GM12878 (cell line): ENCODE results near the gene RNF223. TPM values are rescaled to one million over a fixed set of nuclear protein-coding genes. Genes with fewer than 3 reads are reported as not detected.
A peak's percentile ranks its signal among the peaks of the same experiment; 100 is the strongest.
"Not testable (repeated sequence)": the region's sequence is repeated elsewhere in the genome, so short reads cannot be mapped to it uniquely, and the experiment has no call there.

Source experiments
- ATAC-seq: fragments of 200-7000 bp; cut with Tn5 transposase; 3 replicates; pipeline ENCODE4 v1.9.1; 2020; ENCODE audit warnings: mild to moderate bottlenecking, moderate library complexity
- BruUV-seq: library from RNA; stranded (reverse); fragments of 400-500 nt; replicated peaks from 2 replicates; lab custom pipeline; 2021; lab: Mats Ljungman, UMichigan
- CTCF ChIA-PET: fragments of 300-600 bp; sonication (Branson Sonifier 250); formaldehyde crosslinking; extraction: SDS; loops from one replicate; lab custom pipeline; 2021; ENCODE audit warnings: inconsistent platforms; lab: Yijun Ruan, JAX
- POLR2A ChIA-PET: fragments of 350-600 bp; formaldehyde crosslinking; extraction: SDS; loops from one replicate; lab custom pipeline; 2021; ENCODE audit warnings: inconsistent platforms; lab: Charles Lee
- RAD21 ChIA-PET: fragments of 300-600 bp; sonication (Branson Sonifier 250); formaldehyde crosslinking; loops from one replicate; lab custom pipeline; 2023; ENCODE audit warnings: antibody characterized with exemption; ENCODE audit not compliant: unreplicated experiment; lab: Charles Lee
- SMC1A ChIA-PET: fragments of 300-600 bp; sonication (Branson Sonifier 250); formaldehyde crosslinking; loops from one replicate; lab custom pipeline; 2023; ENCODE audit not compliant: unreplicated experiment, uncharacterized antibody; lab: Charles Lee
- DNase-seq: peaks from one replicate; pipeline ENCODE4 v3.0.0-alpha.2; 2011; ENCODE audit warnings: low read depth, low spot score
- FAIRE-seq: peaks from 3 replicates; lab custom pipeline; 2011; peaks lifted over from hg19 to GRCh38; lab: Jason Lieb, UNC
- H2AFZ ChIP-seq: 2 replicates; pipeline ENCODE4 v1.6.0; 2011; ENCODE audit warnings: low read depth, low read length, control low read depth; ENCODE audit not compliant: control insufficient read depth
- H3K27ac ChIP-seq: 2 replicates; pipeline ENCODE4 v1.5.1; 2011; ENCODE audit warnings: control low read depth; ENCODE audit not compliant: control insufficient read depth, insufficient read depth
- H3K27me3 ChIP-seq, 2 experiments: replicated peaks in 1 of 2; 2 replicates each; pipeline versions ENCODE4 v1.6.0 to v1.6.1; 2011; ENCODE audit warnings: low read length in 1 of 2; ENCODE audit not compliant: control insufficient read depth in 2 of 2, insufficient read depth in 2 of 2
- H3K36me3 ChIP-seq, 2 experiments: 2 replicates each; pipeline ENCODE4 v1.5.1; 2011; ENCODE audit warnings: low read length in 1 of 2; ENCODE audit not compliant: control insufficient read depth in 2 of 2, insufficient read depth in 2 of 2
- H3K4me1 ChIP-seq: 2 replicates; pipeline ENCODE4 v1.6.1; 2011; ENCODE audit warnings: mild to moderate bottlenecking, low read length, moderate library complexity, mixed read lengths; ENCODE audit not compliant: control insufficient read depth, insufficient read depth
- H3K4me2 ChIP-seq: 2 replicates; pipeline ENCODE4 v1.6.0; 2011; ENCODE audit warnings: control low read depth; ENCODE audit not compliant: control insufficient read depth, insufficient read depth
- H3K4me3 ChIP-seq: fragments of 200-600 bp; sonication (generic); 2 replicates; pipeline ENCODE4 v1.5.1; 2016
- H3K79me2 ChIP-seq: 2 replicates; pipeline ENCODE4 v1.6.0; 2011; ENCODE audit warnings: low read length; ENCODE audit not compliant: control insufficient read depth, insufficient read depth
- H3K9ac ChIP-seq: 2 replicates; pipeline ENCODE4 v1.8.0; 2011; ENCODE audit warnings: low read length, control low read depth, mixed read lengths; ENCODE audit not compliant: control insufficient read depth, insufficient read depth
- H3K9me3 ChIP-seq: replicated peaks from 3 replicates; pipeline ENCODE4 v1.5.1; 2011; ENCODE audit warnings: mild to moderate bottlenecking, low read length; ENCODE audit not compliant: control insufficient read depth, insufficient read depth
- H4K20me1 ChIP-seq: 2 replicates; pipeline ENCODE4 v1.6.0; 2011; ENCODE audit not compliant: control insufficient read depth, insufficient read depth
- CHD1 ChIP-seq: IDR thresholded peaks from 2 replicates; pipeline ENCODE4 v1.6.1; 2012; ENCODE audit warnings: low read depth, low read length, improper control_type of control experiment
- FOXM1 ChIP-seq: IDR thresholded peaks from 2 replicates; pipeline ENCODE4 v1.6.1; 2012; ENCODE audit warnings: low read depth, mild to moderate bottlenecking, inconsistent platforms, low read length, moderate library complexity
- IRF4 ChIP-seq: IDR thresholded peaks from 2 replicates; pipeline ENCODE4 v1.6.1; 2011; ENCODE audit warnings: low read depth, low read length
- NFYB ChIP-seq: IDR thresholded peaks from 2 replicates; pipeline ENCODE4 v1.6.1; 2011; ENCODE audit warnings: low read depth, mild to moderate bottlenecking, low read length, improper control_type of control experiment, moderate library complexity; ENCODE audit not compliant: insufficient read depth
- RAD51 ChIP-seq: fragments of 450-650 bp; IDR thresholded peaks from 2 replicates; pipeline ENCODE4 v1.6.1; 2016; ENCODE audit warnings: moderate library complexity, mild to moderate bottlenecking, inconsistent platforms
- YBX1 ChIP-seq: fragments of 450-650 bp; IDR thresholded peaks from 2 replicates; pipeline ENCODE4 v1.6.1; 2016; ENCODE audit warnings: antibody characterized with exemption
- WGBS: methylation state at CpG from one replicate; pipeline ENCODE4 v1.1.6; 2016; ENCODE audit warnings: low lambda C conversion rate; ENCODE audit not compliant: insufficient replicate concordance, insufficient coverage; ENCODE audit errors: missing lambda C conversion rate; 5-methylcytosine and 5-hydroxymethylcytosine counted together
- in situ Hi-C: fragments of 300-500 bp; cut with MboI; formaldehyde crosslinking; loops from 9 replicates; pipeline ENCODE4 v1.14.3; 2018; ENCODE audit warnings: mixed read lengths
- intact Hi-C: fragments of 100-400 bp; cut with micrococcal nuclease; formaldehyde crosslinking; loops from one replicate; pipeline ENCODE4 v1.14.2; 2022; ENCODE audit not compliant: unreplicated experiment
- polyA plus RNA-seq, 11 experiments: library from polyadenylated mRNA; depleted of rRNA in 4 of 11; unstranded in 6 of 11; stranded (reverse) in 5 of 11; fragments of >200 nt; fragmentation: Nextera tagmentation in 4 of 11; fragmentation: Illumina TruSeq in 1 of 11; extraction: Ambion mirVana in 4 of 11; extraction: Trizol in 1 of 11; gene quantifications; 1 replicate in 1 of 11; 2 replicates in 10 of 11; pipeline versions ENCODE4 v1.2.1 to v1.2.3, GENCODE V29; 2011 to 2016; ENCODE audit warnings: inconsistent platforms in 2 of 11, missing spikeins in 2 of 11, low read depth in 1 of 11
- total RNA-seq, 4 experiments: library from RNA; depleted of rRNA in 3 of 4; stranded (reverse); fragments of >200 nt in 3 of 4; fragmentation: Illumina TruSeq in 1 of 4; extraction: Trizol in 1 of 4; gene quantifications; 2 replicates each; pipeline versions ENCODE4 v1.2.1 to v1.2.3, GENCODE V29; 2013 to 2021
- TF ChIP-seq, protein P1 (sequence below): fragments of 450-650 bp; IDR thresholded peaks from 2 replicates; pipeline ENCODE4 v1.6.1; 2016; ENCODE audit warnings: mild to moderate bottlenecking, moderate library complexity, borderline replicate concordance

RNF223 gene
- total and polyA plus RNA-seq, 10 of the 15 experiments (the other 5 are each of a cell fraction or from before 2014, with no cell fraction given): 0.06 TPM; not detected in 9

DNA sequence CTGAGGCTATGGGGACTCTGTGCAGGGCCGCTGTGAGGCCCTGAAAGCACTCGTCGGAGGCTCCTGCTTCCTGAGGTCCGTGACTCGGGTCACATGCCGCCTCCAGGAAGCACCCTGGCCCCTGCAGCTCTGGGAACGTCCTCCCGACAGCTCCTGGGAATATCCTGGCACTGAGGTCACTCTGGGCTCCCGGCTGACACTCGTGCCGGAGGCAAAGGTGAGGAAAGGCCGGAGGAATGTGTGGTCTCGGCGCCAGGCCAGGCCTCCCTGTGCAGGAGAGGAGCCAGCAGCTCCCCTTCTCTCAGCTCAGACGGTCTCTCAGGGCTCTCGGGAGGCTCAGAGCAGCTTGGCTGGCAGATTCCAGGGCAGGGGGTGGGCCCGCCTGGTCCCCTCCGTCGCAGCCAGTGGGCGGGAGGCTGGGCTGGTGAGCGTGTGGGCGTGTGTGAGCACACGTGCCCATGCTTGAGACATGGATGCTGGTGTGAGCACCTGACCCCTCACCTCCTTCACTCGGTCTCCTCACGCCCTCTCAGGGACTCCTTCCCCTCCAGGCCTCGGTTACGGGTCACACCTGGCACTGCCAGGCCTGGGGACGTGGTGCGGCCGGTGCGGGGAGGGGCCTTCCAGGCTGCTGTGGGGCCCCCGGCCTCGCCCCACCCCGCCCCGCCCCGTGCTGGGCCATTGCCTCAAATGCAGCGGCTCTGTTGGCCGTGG is 5.5 kb upstream of the RNF223 start (continued):
- TF ChIP-seq YBX1: no peak
- TF ChIP-seq RAD51: peak; percentile 30

DNA sequence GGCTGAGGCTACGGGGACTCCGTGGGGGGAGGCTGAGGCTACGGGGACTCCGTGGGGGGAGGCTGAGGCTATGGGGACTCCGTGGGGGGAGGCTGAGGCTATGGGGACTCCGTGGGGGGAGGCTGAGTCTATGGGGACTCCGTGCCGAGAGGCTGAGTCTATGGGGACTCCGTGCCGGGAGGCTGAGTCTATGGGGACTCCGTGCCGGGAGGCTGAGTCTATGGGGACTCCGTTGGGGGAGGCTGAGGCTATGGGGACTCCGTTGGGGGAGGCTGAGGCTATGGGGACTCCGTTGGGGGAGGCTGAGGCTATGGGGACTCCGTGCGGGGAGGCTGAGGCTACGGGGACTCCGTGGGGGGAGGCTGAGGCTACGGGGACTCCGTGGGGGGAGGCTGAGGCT is 3.3 kb upstream of the RNF223 start:
- H3K36me3 ChIP-seq, H3K9me3 ChIP-seq, in situ Hi-C loops, H3K4me2 ChIP-seq, H3K27ac ChIP-seq, FAIRE-seq, POLR2A ChIA-PET, DNase-seq, CTCF ChIA-PET, H3K27me3 ChIP-seq, SMC1A ChIA-PET, H3K79me2 ChIP-seq, RAD21 ChIA-PET, intact Hi-C loops, BruUV-seq, H3K9ac ChIP-seq, ATAC-seq, H2AFZ ChIP-seq, H4K20me1 ChIP-seq, H3K4me3 ChIP-seq: not testable (repeated sequence)
- WGBS: 40% methylated on average over 1 of the region's 21 CpGs
- peaks cover 10% of the 10 kb centered on the region for H3K4me1 ChIP-seq

DNA sequence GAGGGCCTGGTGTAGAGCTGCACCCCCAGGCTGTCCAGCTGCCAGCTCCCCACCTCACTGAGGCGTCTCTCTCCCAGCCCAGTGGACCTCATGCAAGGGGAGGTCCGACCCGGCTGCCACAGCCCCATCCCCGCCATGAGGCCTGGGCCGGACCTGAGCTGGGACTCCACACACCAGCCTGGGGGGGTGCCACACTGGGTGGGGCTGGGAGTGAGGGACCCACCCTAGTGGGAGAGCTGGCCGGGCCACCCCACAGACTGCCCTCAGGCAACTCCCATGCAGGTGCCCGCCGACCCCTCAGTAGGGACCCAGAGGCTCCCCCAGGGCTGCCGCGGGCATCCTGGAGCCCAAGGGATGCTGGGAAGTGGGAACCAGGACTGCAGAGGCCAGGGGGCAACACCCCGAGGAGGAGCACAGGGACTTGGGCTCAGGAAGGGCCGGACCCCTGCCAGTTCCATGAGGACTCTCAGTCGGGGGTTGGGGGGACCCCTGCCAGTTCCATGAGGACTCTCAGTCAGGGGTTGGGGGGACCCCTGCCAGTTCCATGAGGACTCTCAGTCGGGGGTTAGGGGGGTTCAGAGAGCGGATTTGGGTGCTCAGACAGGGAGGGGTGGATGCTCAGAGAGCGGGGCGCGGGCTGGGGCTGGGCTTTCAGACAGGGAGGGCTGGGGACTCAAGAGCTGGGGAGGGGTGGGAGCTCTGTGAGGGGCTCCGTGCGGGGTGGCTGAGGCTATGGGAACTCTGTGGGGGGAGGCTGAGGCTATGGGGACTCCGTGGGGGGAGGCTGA is 1.2 kb upstream of the RNF223 start:
- H3K27me3 ChIP-seq: no peaks in the 10 kb centered on the region; a peak in 1 of 4 replicates
- H3K79me2 ChIP-seq: no peaks in the 10 kb centered on the region
- ChIA-PET CTCF (no interaction called here), POLR2A (no interaction called here), RAD21 (no interaction called here), SMC1A (no interaction called here)
- no peak overlapping the region for H3K4me3 ChIP-seq
- no peaks in the 10 kb centered on the region for H3K9me3 ChIP-seq
- BruUV-seq: no TSS peak
- DNase-seq (no peak), FAIRE-seq (no peak), ATAC-seq (no peak)
- H2AFZ ChIP-seq: no peak overlapping the region
- no peak overlapping the region for H3K4me2 ChIP-seq
- intact Hi-C loops (no loop called here), in situ Hi-C loops (no loop called here)
- H3K4me1 ChIP-seq: peaks cover 15% of the 10 kb centered on the region
- no peaks in the 10 kb centered on the region for H4K20me1 ChIP-seq
- no peaks in the 10 kb centered on the region for H3K36me3 ChIP-seq
- no peak overlapping the region for H3K9ac ChIP-seq
- no peak overlapping the region for H3K27ac ChIP-seq
- 23% methylated on average over 12 of the region's 21 CpGs for WGBS
- no peak for TF ChIP-seq IRF4
- TF ChIP-seq FOXM1: no peak
- TF ChIP-seq NFYB: no peak
- no peak for TF ChIP-seq CHD1
- TF ChIP-seq, protein P1, sequence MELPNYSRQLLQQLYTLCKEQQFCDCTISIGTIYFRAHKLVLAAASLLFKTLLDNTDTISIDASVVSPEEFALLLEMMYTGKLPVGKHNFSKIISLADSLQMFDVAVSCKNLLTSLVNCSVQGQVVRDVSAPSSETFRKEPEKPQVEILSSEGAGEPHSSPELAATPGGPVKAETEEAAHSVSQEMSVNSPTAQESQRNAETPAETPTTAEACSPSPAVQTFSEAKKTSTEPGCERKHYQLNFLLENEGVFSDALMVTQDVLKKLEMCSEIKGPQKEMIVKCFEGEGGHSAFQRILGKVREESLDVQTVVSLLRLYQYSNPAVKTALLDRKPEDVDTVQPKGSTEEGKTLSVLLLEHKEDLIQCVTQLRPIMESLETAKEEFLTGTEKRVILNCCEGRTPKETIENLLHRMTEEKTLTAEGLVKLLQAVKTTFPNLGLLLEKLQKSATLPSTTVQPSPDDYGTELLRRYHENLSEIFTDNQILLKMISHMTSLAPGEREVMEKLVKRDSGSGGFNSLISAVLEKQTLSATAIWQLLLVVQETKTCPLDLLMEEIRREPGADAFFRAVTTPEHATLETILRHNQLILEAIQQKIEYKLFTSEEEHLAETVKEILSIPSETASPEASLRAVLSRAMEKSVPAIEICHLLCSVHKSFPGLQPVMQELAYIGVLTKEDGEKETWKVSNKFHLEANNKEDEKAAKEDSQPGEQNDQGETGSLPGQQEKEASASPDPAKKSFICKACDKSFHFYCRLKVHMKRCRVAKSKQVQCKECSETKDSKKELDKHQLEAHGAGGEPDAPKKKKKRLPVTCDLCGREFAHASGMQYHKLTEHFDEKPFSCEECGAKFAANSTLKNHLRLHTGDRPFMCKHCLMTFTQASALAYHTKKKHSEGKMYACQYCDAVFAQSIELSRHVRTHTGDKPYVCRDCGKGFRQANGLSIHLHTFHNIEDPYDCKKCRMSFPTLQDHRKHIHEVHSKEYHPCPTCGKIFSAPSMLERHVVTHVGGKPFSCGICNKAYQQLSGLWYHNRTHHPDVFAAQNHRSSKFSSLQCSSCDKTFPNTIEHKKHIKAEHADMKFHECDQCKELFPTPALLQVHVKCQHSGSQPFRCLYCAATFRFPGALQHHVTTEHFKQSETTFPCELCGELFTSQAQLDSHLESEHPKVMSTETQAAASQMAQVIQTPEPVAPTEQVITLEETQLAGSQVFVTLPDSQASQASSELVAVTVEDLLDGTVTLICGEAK: no peak
